Thymus (tissue), 11 donors: ENCODE results near the gene ST7L. TPM values are rescaled to one million over a fixed set of nuclear protein-coding genes. Genes with fewer than 3 reads are reported as not detected.

Experiments
- DNase-seq, 9 donors: peaks; one replicate each; pipeline ENCODE4 v3.0.0-alpha.2; 2013; ENCODE audit warnings: low spot score in 9 of 9, low read depth in 6 of 9, missing footprints in 1 of 9
- H3K27ac ChIP-seq, 2 donors: one replicate each; pipeline ENCODE4 v1.5.1; 2013; ENCODE audit warnings: control low read depth in 1 of 2, low read depth in 1 of 2, low read length in 1 of 2, mild to moderate bottlenecking in 1 of 2, moderate library complexity in 1 of 2
- H3K27me3 ChIP-seq, 2 donors: one replicate each; pipeline ENCODE4 v1.5.1; 2013; ENCODE audit warnings: low read length in 1 of 2; ENCODE audit not compliant: control insufficient read depth in 2 of 2, insufficient read depth in 1 of 2
- H3K36me3 ChIP-seq, 2 donors: one replicate each; pipeline ENCODE4 v1.5.1; 2013; ENCODE audit warnings: low read length in 1 of 2, mild to moderate bottlenecking in 1 of 2, moderate library complexity in 1 of 2; ENCODE audit not compliant: control insufficient read depth in 2 of 2, insufficient read depth in 2 of 2
- H3K4me1 ChIP-seq, 2 donors: one replicate each; pipeline ENCODE4 v1.5.1; 2013; ENCODE audit warnings: low read length in 2 of 2; ENCODE audit not compliant: control insufficient read depth in 2 of 2, insufficient read depth in 2 of 2
- H3K4me3 ChIP-seq, 2 donors: one replicate each; pipeline ENCODE4 v1.5.1; 2013; ENCODE audit warnings: low read length in 2 of 2, control low read depth in 1 of 2, mild to moderate bottlenecking in 1 of 2
- H3K9me3 ChIP-seq, 2 donors: one replicate each; pipeline ENCODE4 v1.5.1; 2013; ENCODE audit warnings: low read length in 1 of 2, mild to moderate bottlenecking in 1 of 2; ENCODE audit not compliant: control insufficient read depth in 2 of 2, insufficient read depth in 1 of 2
- WGBS: extraction: QIAGEN DNeasy Blood & Tissue Kit; methylation state at CpG from one replicate; pipeline ENCODE4 v1.1.7; 2013; 5-methylcytosine and 5-hydroxymethylcytosine counted together
- polyA plus RNA-seq: library from polyadenylated mRNA; stranded (reverse); fragments of 200-250 nt; gene quantifications from one replicate; pipeline ENCODE4 v1.2.3, GENCODE V29; 2013
- total RNA-seq: library from RNA; stranded (reverse); fragments of 120-200 nt; gene quantifications from one replicate; pipeline ENCODE4 v1.2.4, GENCODE V29; 2013
- donor health status: healthy.

Gene ST7L
- total and polyA plus RNA-seq, 2 donors = 13.4 to 13.9 TPM

GRCh38 chr1:112603012-112603411 is 15.9 kb downstream of the ST7L start:
- Histone ChIP-seq H3K4me1 (no peaks in the 10 kb centered on the region), H3K36me3 (peaks cover 12 to 15% of the 10 kb centered on the region in 2 donors), H3K4me3 (no peak overlapping the region), H3K27ac (no peak overlapping the region), H3K27me3 (no peaks in the 10 kb centered on the region), H3K9me3 (no peaks in the 10 kb centered on the region)
- 97% methylated on average over 2 of the region's 2 CpGs for WGBS
- DNase-seq = no peak

- WGBS = 98% methylated on average over 4 of the region's 4 CpGs
- no peak overlapping the region for H3K4me3 ChIP-seq
Observed at GRCh38 chr1:112599477-112599876, 19.5 kb downstream of the ST7L start.

GRCh38 chr1:112594208-112594876 is 24.6 kb downstream of the ST7L start:
- H3K27ac ChIP-seq = no peak overlapping the region
- 85% methylated on average over 3 of the region's 3 CpGs for WGBS
- peaks cover 5 to 10% of the 10 kb centered on the region in 2 donors for H3K36me3 ChIP-seq
- H3K4me1 ChIP-seq = no peaks in the 10 kb centered on the region
- DNase-seq = no peak
- H3K9me3 ChIP-seq = no peaks in the 10 kb centered on the region
- no peaks in the 10 kb centered on the region for H3K27me3 ChIP-seq
- no peak overlapping the region for H3K4me3 ChIP-seq

More at GRCh38 chr1:112599477-112599876, 19.5 kb downstream of the ST7L start:
- Histone ChIP-seq H3K36me3 (peaks cover 0 to 7% of the 10 kb centered on the region in 2 donors), H3K9me3 (no peaks in the 10 kb centered on the region), H3K27ac (no peak overlapping the region), H3K27me3 (no peaks in the 10 kb centered on the region), H3K4me1 (no peaks in the 10 kb centered on the region)
- no peak for DNase-seq

- WGBS = 100% methylated on average over 1 of the region's 1 CpG
- Histone ChIP-seq H3K9me3 (no peaks in the 10 kb centered on the region), H3K4me1 (no peaks in the 10 kb centered on the region), H3K4me3 (no peak overlapping the region), H3K27ac (no peak overlapping the region), H3K27me3 (no peaks in the 10 kb centered on the region), H3K36me3 (peaks cover 5 to 8% of the 10 kb centered on the region in 2 donors)
- no peak for DNase-seq
Observed at GRCh38 chr1:112589766-112590165, 29.2 kb downstream of the ST7L start.

GRCh38 chr1:112583366-112583765 is 35.6 kb downstream of the ST7L start:
- DNase-seq = no peak
- H3K4me1 ChIP-seq = no peaks in the 10 kb centered on the region
- H3K27me3 ChIP-seq = no peaks in the 10 kb centered on the region
- H3K27ac ChIP-seq = no peak overlapping the region
- H3K36me3 ChIP-seq = no peaks in the 10 kb centered on the region
- no peak overlapping the region for H3K4me3 ChIP-seq
- H3K9me3 ChIP-seq = no peaks in the 10 kb centered on the region

GRCh38 chr1:112581586-112582192 is 37.3 kb downstream of the ST7L start:
- H3K36me3 ChIP-seq = no peaks in the 10 kb centered on the region
- H3K27ac ChIP-seq = no peak overlapping the region
- no peaks in the 10 kb centered on the region for H3K4me1 ChIP-seq
- H3K4me3 ChIP-seq = no peak overlapping the region
- DNase-seq = no peak
- H3K9me3 ChIP-seq = no peaks in the 10 kb centered on the region
- H3K27me3 ChIP-seq = no peaks in the 10 kb centered on the region

GRCh38 chr1:112579801-112580510 is 39.0 kb downstream of the ST7L start:
- WGBS = 97% methylated on average over 5 of the region's 5 CpGs
- Histone ChIP-seq H3K27ac (no peak overlapping the region), H3K4me3 (no peak overlapping the region), H3K36me3 (no peaks in the 10 kb centered on the region), H3K9me3 (no peaks in the 10 kb centered on the region), H3K4me1 (no peaks in the 10 kb centered on the region), H3K27me3 (no peaks in the 10 kb centered on the region)
- DNase-seq = no peak

GRCh38 chr1:112576240-112576639 is 42.7 kb downstream of the ST7L start:
- H3K27ac ChIP-seq = no peak overlapping the region
- peaks cover 2 to 4% of the 10 kb centered on the region in 2 donors for H3K36me3 ChIP-seq
- DNase-seq = no peak
- no peaks in the 10 kb centered on the region for H3K27me3 ChIP-seq
- no peaks in the 10 kb centered on the region for H3K4me1 ChIP-seq
- 99% methylated on average over 3 of the region's 3 CpGs for WGBS
- no peaks in the 10 kb centered on the region for H3K9me3 ChIP-seq
- no peak overlapping the region for H3K4me3 ChIP-seq

GRCh38 chr1:112575154-112575804 is 43.7 kb downstream of the ST7L start:
- Histone ChIP-seq H3K4me1 (no peaks in the 10 kb centered on the region), H3K9me3 (no peaks in the 10 kb centered on the region), H3K4me3 (no peak overlapping the region), H3K27ac (no peak overlapping the region), H3K36me3 (peaks cover 2 to 4% of the 10 kb centered on the region in 2 donors), H3K27me3 (no peaks in the 10 kb centered on the region)
- no peak for DNase-seq
- 97% methylated on average over 8 of the region's 8 CpGs for WGBS
